Activated T-helper 17 cell treated with anti-CD3 and anti-CD28 coated beads, Interleukin-2, amount 50 U/mL, for 72 hours (primary cell): Measurements from ENCODE around the gene RUSF1. TPM values are rescaled to one million over a fixed set of nuclear protein-coding genes. Genes with fewer than 3 reads are reported as not detected.
A peak's percentile ranks its signal among the peaks of the same experiment; 100 is the strongest.
"Not testable (repeated sequence)": the region's sequence is repeated elsewhere in the genome, so short reads cannot be mapped to it uniquely, and the experiment has no call there.

Experiments used
- ATAC-seq: fragments of 150-1000 bp; cut with Tn5 transposase; replicated peaks from 2 replicates; pipeline ENCODE4 v1.10.0; 2021; ENCODE audit warnings: mild to moderate bottlenecking, moderate library complexity
- H3K27ac Mint-ChIP-seq: one replicate; pipeline ENCODE4 v1.8.0; 2022; ENCODE audit warnings: mixed read lengths
- H3K27me3 Mint-ChIP-seq: one replicate; pipeline ENCODE4 v1.8.0; 2022; ENCODE audit warnings: mixed read lengths
- H3K36me3 Mint-ChIP-seq: one replicate; pipeline ENCODE4 v1.8.0; 2022; ENCODE audit warnings: low read depth, mild to moderate bottlenecking, mixed read lengths
- H3K4me1 Mint-ChIP-seq: one replicate; pipeline ENCODE4 v1.8.0; 2022; ENCODE audit warnings: mixed read lengths
- H3K4me3 Mint-ChIP-seq: one replicate; pipeline ENCODE4 v1.8.0; 2022; ENCODE audit warnings: mild to moderate bottlenecking, mixed read lengths
- H3K9me3 Mint-ChIP-seq: one replicate; pipeline ENCODE4 v1.8.0; 2022; ENCODE audit warnings: mixed read lengths
- total RNA-seq, 2 donors: library from RNA; stranded (reverse); gene quantifications; one replicate each; pipeline ENCODE4 v1.2.3, GENCODE V29; 2022

Gene RUSF1
- total RNA-seq, 2 donors from 2014 or later: 32.3 to 52.4 TPM

- H3K27ac Mint-ChIP-seq: peak overlapping the region; percentile 52
- H3K27me3 Mint-ChIP-seq, ATAC-seq, H3K9me3 Mint-ChIP-seq, H3K36me3 Mint-ChIP-seq, H3K4me3 Mint-ChIP-seq, H3K4me1 Mint-ChIP-seq: not testable (repeated sequence)
Measured at GRCh38 chr16:31445931-31446330, 62.3 kb downstream of the RUSF1 start.

GRCh38 chr16:31441956-31442355, 66.2 kb downstream of the RUSF1 start:
- no peak for ATAC-seq
- Mint-ChIP-seq H3K9me3 (no peaks in the 10 kb centered on the region), H3K27ac (peak overlapping the region; percentile 68), H3K36me3 (no peaks in the 10 kb centered on the region), H3K4me1 (peaks cover 14% of the 10 kb centered on the region), H3K4me3 (peak overlapping the region; percentile 73), H3K27me3 (no peaks in the 10 kb centered on the region)

- Mint-ChIP-seq H3K4me1 (peaks cover 14% of the 10 kb centered on the region), H3K27ac (no peak overlapping the region), H3K27me3 (no peaks in the 10 kb centered on the region), H3K9me3 (no peaks in the 10 kb centered on the region), H3K36me3 (no peaks in the 10 kb centered on the region), H3K4me3 (no peak overlapping the region)
- ATAC-seq: no peak
Measured at GRCh38 chr16:31440516-31441184, 67.5 kb downstream of the RUSF1 start.

GRCh38 chr16:31439519-31439918, 68.7 kb downstream of the RUSF1 start:
- H3K27me3 Mint-ChIP-seq: no peaks in the 10 kb centered on the region
- H3K4me3 Mint-ChIP-seq: peak overlapping the region; percentile 22
- H3K27ac Mint-ChIP-seq: peak overlapping the region; percentile 12
- no peaks in the 10 kb centered on the region for H3K36me3 Mint-ChIP-seq
- ATAC-seq: peak; percentile 60
- H3K9me3 Mint-ChIP-seq: no peaks in the 10 kb centered on the region
- peaks cover 14% of the 10 kb centered on the region for H3K4me1 Mint-ChIP-seq

Other genes starting within 250 kb of the RUSF1 start
- 1 to 10 TPM; 4.9 to 6.4 TPM for gene ITGAM, start 248.4 kb downstream of the RUSF1 start, total RNA-seq
- 10 to 100 TPM; 25.5 to 50.4 TPM for gene ITGAX, start 153.2 kb downstream of the RUSF1 start, total RNA-seq
- gene ITGAD, start 115.1 kb downstream of the RUSF1 start, total RNA-seq: not detected
- not detected for gene COX6A2, start 80.0 kb downstream of the RUSF1 start, total RNA-seq
- under 1 TPM; 0.09 to 0.37 TPM for gene ZNF843, start 65.6 kb downstream of the RUSF1 start, total RNA-seq
- 10 to 100 TPM; 11.9 to 17.9 TPM for gene ARMC5, start 48.9 kb downstream of the RUSF1 start, total RNA-seq
- 1 to 10 TPM; 2.7 to 5.6 TPM for gene TGFB1I1, start 36.2 kb downstream of the RUSF1 start, total RNA-seq
- 1 to 10 TPM in 1 of 2 donors, under 1 TPM in 1; 0.50 to 1.2 TPM for gene SLC5A2, start 25.3 kb downstream of the RUSF1 start, total RNA-seq
- not detected for gene AHSP, start 19.5 kb upstream of the RUSF1 start, total RNA-seq